H1 (cell line): Measurements from ENCODE around the gene PHLDA2.

Experiments used
- EP300 ChIP-seq, 2 experiments: IDR thresholded peaks; 1 replicate in 1 of 2; 2 replicates in 1 of 2; pipeline ENCODE4 v1.6.1; 2011 to 2012; ENCODE audit warnings: low read depth in 2 of 2, low read length in 2 of 2, mild to moderate bottlenecking in 2 of 2, borderline replicate concordance in 1 of 2, inconsistent platforms in 1 of 2, moderate library complexity in 1 of 2
- POLR2AphosphoS5 ChIP-seq: IDR thresholded peaks from 2 replicates; pipeline ENCODE4 v1.6.1; 2011; ENCODE audit warnings: low read depth, low read length
- POU5F1 ChIP-seq: IDR thresholded peaks from 2 replicates; pipeline ENCODE4 v1.6.1; 2011; ENCODE audit warnings: low read depth, mild to moderate bottlenecking, low read length, moderate library complexity
- TF ChIP-seq, protein P1 (sequence below), 3 experiments: IDR thresholded peaks; 1 replicate in 2 of 3; 2 replicates in 1 of 3; pipeline versions ENCODE4 v1.5.1 to v1.6.1; 2011; ENCODE audit warnings: low read length in 3 of 3, mild to moderate bottlenecking in 3 of 3, inconsistent platforms in 2 of 3, low read depth in 1 of 3, moderate library complexity in 1 of 3; ENCODE audit not compliant: insufficient read depth in 1 of 3; ENCODE audit errors: control extremely low read depth in 1 of 3

DNA sequence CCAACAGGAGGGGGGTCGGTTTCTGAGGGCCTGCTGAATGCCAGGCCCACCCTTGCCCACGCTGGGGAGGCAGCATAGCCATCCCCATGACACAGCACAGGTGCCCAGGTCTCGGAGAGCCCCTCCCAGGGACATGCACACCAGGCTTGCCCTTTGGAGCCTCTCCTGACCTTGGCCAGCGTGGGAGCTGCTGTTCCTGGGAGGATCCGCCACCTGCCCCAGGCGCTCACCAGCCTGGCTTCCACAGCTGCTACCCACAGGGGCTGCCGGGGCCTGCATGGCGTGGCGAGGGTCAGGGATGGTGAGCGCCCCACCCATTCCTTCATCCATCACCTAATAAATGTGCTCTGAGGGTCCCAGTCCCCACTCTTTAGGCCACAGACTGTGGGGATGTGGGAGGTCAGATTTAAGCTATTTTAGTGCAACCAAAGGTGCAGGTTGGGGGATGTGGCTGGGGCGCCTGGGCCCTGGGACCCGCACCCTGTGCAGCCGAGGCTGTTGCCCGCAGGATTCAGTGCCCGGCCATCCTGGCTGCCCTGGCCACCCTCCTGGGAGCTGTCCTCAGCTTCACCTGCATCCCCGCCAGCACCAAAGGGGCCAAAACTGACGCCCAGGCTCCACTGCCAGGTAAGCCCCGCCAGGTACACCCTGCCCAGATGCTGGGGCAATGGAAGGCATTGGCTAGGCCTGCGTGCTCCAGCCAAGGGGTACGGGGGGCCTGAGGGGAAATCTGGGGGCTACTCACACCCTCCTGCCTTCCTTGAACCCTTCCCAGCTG lies 12.9 kb downstream of the PHLDA2 start:
- TF ChIP-seq EP300 (IDR thresholded peaks at IDR 0.05; ENCODE audit: borderline replicate concordance in 1 of 2, low read depth in 2 of 2, low read length in 2 of 2) (no peak), POU5F1 (no peak), POLR2AphosphoS5 (no peak)
- TF ChIP-seq, protein P1, sequence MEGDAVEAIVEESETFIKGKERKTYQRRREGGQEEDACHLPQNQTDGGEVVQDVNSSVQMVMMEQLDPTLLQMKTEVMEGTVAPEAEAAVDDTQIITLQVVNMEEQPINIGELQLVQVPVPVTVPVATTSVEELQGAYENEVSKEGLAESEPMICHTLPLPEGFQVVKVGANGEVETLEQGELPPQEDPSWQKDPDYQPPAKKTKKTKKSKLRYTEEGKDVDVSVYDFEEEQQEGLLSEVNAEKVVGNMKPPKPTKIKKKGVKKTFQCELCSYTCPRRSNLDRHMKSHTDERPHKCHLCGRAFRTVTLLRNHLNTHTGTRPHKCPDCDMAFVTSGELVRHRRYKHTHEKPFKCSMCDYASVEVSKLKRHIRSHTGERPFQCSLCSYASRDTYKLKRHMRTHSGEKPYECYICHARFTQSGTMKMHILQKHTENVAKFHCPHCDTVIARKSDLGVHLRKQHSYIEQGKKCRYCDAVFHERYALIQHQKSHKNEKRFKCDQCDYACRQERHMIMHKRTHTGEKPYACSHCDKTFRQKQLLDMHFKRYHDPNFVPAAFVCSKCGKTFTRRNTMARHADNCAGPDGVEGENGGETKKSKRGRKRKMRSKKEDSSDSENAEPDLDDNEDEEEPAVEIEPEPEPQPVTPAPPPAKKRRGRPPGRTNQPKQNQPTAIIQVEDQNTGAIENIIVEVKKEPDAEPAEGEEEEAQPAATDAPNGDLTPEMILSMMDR (IDR thresholded peaks at IDR 0.05; ENCODE audit: control extremely low read depth in 1 of 3, insufficient read depth in 1 of 3, low read depth in 1 of 3, low read length in 3 of 3): no peak
